GM12878 (cell line): ENCODE measurements around the gene CACTIN. TPM values are rescaled to one million over a fixed set of nuclear protein-coding genes. Genes with fewer than 3 reads are reported as not detected.

Experiments
- ATAC-seq: fragments of 200-7000 bp; cut with Tn5 transposase; 3 replicates; pipeline ENCODE4 v1.9.1; 2020; ENCODE audit warnings: mild to moderate bottlenecking, moderate library complexity
- BruUV-seq: library from RNA; stranded (reverse); fragments of 400-500 nt; replicated peaks from 2 replicates; lab custom pipeline; 2021; lab: Mats Ljungman, UMichigan
- CTCF ChIA-PET: fragments of 300-600 bp; sonication (Branson Sonifier 250); formaldehyde crosslinking; extraction: SDS; loops from one replicate; lab custom pipeline; 2021; ENCODE audit warnings: inconsistent platforms; lab: Yijun Ruan, JAX
- POLR2A ChIA-PET: fragments of 350-600 bp; formaldehyde crosslinking; extraction: SDS; loops from one replicate; lab custom pipeline; 2021; ENCODE audit warnings: inconsistent platforms; lab: Charles Lee
- RAD21 ChIA-PET: fragments of 300-600 bp; sonication (Branson Sonifier 250); formaldehyde crosslinking; loops from one replicate; lab custom pipeline; 2023; ENCODE audit warnings: antibody characterized with exemption; ENCODE audit not compliant: unreplicated experiment; lab: Charles Lee
- SMC1A ChIA-PET: fragments of 300-600 bp; sonication (Branson Sonifier 250); formaldehyde crosslinking; loops from one replicate; lab custom pipeline; 2023; ENCODE audit not compliant: unreplicated experiment, uncharacterized antibody; lab: Charles Lee
- DNase-seq: peaks from one replicate; pipeline ENCODE4 v3.0.0-alpha.2; 2011; ENCODE audit warnings: low read depth, low spot score
- FAIRE-seq: peaks from 3 replicates; lab custom pipeline; 2011; peaks lifted over from hg19 to GRCh38; lab: Jason Lieb, UNC
- H2AFZ ChIP-seq: 2 replicates; pipeline ENCODE4 v1.6.0; 2011; ENCODE audit warnings: low read depth, low read length, control low read depth; ENCODE audit not compliant: control insufficient read depth
- H3K27ac ChIP-seq: 2 replicates; pipeline ENCODE4 v1.5.1; 2011; ENCODE audit warnings: control low read depth; ENCODE audit not compliant: control insufficient read depth, insufficient read depth
- H3K27me3 ChIP-seq, 2 experiments: replicated peaks in 1 of 2; 2 replicates each; pipeline versions ENCODE4 v1.6.0 to v1.6.1; 2011; ENCODE audit warnings: low read length in 1 of 2; ENCODE audit not compliant: control insufficient read depth in 2 of 2, insufficient read depth in 2 of 2
- H3K36me3 ChIP-seq, 2 experiments: 2 replicates each; pipeline ENCODE4 v1.5.1; 2011; ENCODE audit warnings: low read length in 1 of 2; ENCODE audit not compliant: control insufficient read depth in 2 of 2, insufficient read depth in 2 of 2
- H3K4me1 ChIP-seq: 2 replicates; pipeline ENCODE4 v1.6.1; 2011; ENCODE audit warnings: mild to moderate bottlenecking, low read length, moderate library complexity, mixed read lengths; ENCODE audit not compliant: control insufficient read depth, insufficient read depth
- H3K4me2 ChIP-seq: 2 replicates; pipeline ENCODE4 v1.6.0; 2011; ENCODE audit warnings: control low read depth; ENCODE audit not compliant: control insufficient read depth, insufficient read depth
- H3K4me3 ChIP-seq: fragments of 200-600 bp; sonication (generic); 2 replicates; pipeline ENCODE4 v1.5.1; 2016
- H3K79me2 ChIP-seq: 2 replicates; pipeline ENCODE4 v1.6.0; 2011; ENCODE audit warnings: low read length; ENCODE audit not compliant: control insufficient read depth, insufficient read depth
- H3K9ac ChIP-seq: 2 replicates; pipeline ENCODE4 v1.8.0; 2011; ENCODE audit warnings: low read length, control low read depth, mixed read lengths; ENCODE audit not compliant: control insufficient read depth, insufficient read depth
- H3K9me3 ChIP-seq: replicated peaks from 3 replicates; pipeline ENCODE4 v1.5.1; 2011; ENCODE audit warnings: mild to moderate bottlenecking, low read length; ENCODE audit not compliant: control insufficient read depth, insufficient read depth
- H4K20me1 ChIP-seq: 2 replicates; pipeline ENCODE4 v1.6.0; 2011; ENCODE audit not compliant: control insufficient read depth, insufficient read depth
- HDAC2 ChIP-seq: fragments of 200-600 bp; sonication (generic); IDR thresholded peaks from 2 replicates; pipeline ENCODE4 v1.6.1; 2017
- KDM1A ChIP-seq: fragments of 200-600 bp; sonication (generic); IDR thresholded peaks from 2 replicates; pipeline ENCODE4 v1.6.1; 2016; ENCODE audit warnings: borderline replicate concordance
- NFXL1 ChIP-seq: fragments of 450-650 bp; IDR thresholded peaks from 2 replicates; pipeline ENCODE4 v1.6.1; 2017; ENCODE audit warnings: antibody characterized with exemption, mild to moderate bottlenecking, borderline replicate concordance
- POLR2AphosphoS2 ChIP-seq: IDR thresholded peaks from 2 replicates; pipeline ENCODE4 v1.6.1; 2011; ENCODE audit warnings: low read depth, mild to moderate bottlenecking, low read length, improper control_type of control experiment, moderate library complexity
- ZNF274 ChIP-seq: IDR thresholded peaks from one replicate; pipeline ENCODE4 v1.8.0; 2011; ENCODE audit not compliant: insufficient read length, insufficient read depth
- WGBS: methylation state at CpG from one replicate; pipeline ENCODE4 v1.1.6; 2016; ENCODE audit warnings: low lambda C conversion rate; ENCODE audit not compliant: insufficient replicate concordance, insufficient coverage; ENCODE audit errors: missing lambda C conversion rate; 5-methylcytosine and 5-hydroxymethylcytosine counted together
- in situ Hi-C: fragments of 300-500 bp; cut with MboI; formaldehyde crosslinking; loops from 9 replicates; pipeline ENCODE4 v1.14.3; 2018; ENCODE audit warnings: mixed read lengths
- intact Hi-C: fragments of 100-400 bp; cut with micrococcal nuclease; formaldehyde crosslinking; loops from one replicate; pipeline ENCODE4 v1.14.2; 2022; ENCODE audit not compliant: unreplicated experiment
- polyA plus RNA-seq, 11 experiments: library from polyadenylated mRNA; depleted of rRNA in 4 of 11; unstranded in 6 of 11; stranded (reverse) in 5 of 11; fragments of >200 nt; fragmentation: Nextera tagmentation in 4 of 11; fragmentation: Illumina TruSeq in 1 of 11; extraction: Ambion mirVana in 4 of 11; extraction: Trizol in 1 of 11; gene quantifications; 1 replicate in 1 of 11; 2 replicates in 10 of 11; pipeline versions ENCODE4 v1.2.1 to v1.2.3, GENCODE V29; 2011 to 2016; ENCODE audit warnings: inconsistent platforms in 2 of 11, missing spikeins in 2 of 11, low read depth in 1 of 11
- total RNA-seq, 4 experiments: library from RNA; depleted of rRNA in 3 of 4; stranded (reverse); fragments of >200 nt in 3 of 4; fragmentation: Illumina TruSeq in 1 of 4; extraction: Trizol in 1 of 4; gene quantifications; 2 replicates each; pipeline versions ENCODE4 v1.2.1 to v1.2.3, GENCODE V29; 2013 to 2021

CACTIN gene
- total and polyA plus RNA-seq, 10 of the 15 experiments (the other 5 are each of a cell fraction or from before 2014, with no cell fraction given) = 0.40 to 31.4 (median 12.5) TPM

DNA sequence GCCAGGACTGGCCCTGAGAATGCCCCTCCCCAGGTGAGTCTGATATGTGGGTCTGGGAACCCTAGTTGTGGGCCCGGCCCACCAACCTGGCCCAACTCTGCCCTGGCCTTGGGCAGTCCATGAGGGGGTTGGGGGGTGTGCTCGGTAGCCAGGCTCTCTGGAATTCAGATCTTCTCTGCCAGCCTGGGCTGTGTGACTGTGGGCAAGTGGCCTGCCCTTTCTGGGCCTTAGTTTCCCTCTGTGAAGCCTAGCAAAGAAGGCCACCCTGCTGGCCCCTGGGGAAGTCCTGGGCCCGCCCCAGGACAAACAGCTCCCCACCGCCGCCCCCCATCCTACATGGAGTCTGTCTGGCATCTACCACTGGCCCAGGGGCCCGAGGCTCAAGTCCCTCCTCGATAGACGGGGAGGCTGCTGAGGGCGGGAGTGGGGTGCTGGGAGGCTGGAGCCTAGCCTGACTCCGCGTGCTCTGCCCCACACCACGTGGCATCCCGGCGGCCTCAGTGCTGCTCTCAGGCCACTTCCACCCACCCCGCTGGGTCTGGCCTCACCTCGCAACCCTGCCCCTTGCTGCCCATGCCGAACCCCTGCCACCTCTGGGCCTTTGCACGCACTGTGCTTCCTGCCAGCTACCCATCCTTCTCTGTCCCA, 11.6 kb downstream of the CACTIN start:
- no TSS peak for BruUV-seq
- CTCF ChIA-PET = interaction anchor here (1.8 kb wide), 1 partner anchor 70 kb away, joined by 6 read pairs; no protein-coding TSS in a partner anchor
- Histone ChIP-seq H3K9ac (no peak overlapping the region), H4K20me1 (no peaks in the 10 kb centered on the region), H3K27ac (no peak overlapping the region), H3K4me1 (no peaks in the 10 kb centered on the region), H3K79me2 (no peaks in the 10 kb centered on the region)
- ATAC-seq = no peak
- DNase-seq = no peak
- FAIRE-seq = no peak
- SMC1A ChIA-PET = no interaction called here
- no peak for TF ChIP-seq POLR2AphosphoS2
- no peak for TF ChIP-seq HDAC2
- TF ChIP-seq, all 136 proteins: peak for 0
- H3K36me3 ChIP-seq = peaks cover 0 to 15% of the 10 kb centered on the region in 2 experiments; a peak in 3 of 4 replicates
- H3K4me3 ChIP-seq = no peak overlapping the region
- H2AFZ ChIP-seq = no peak overlapping the region
- 89% methylated on average over 18 of the region's 18 CpGs for WGBS
- H3K27me3 ChIP-seq = no peaks in the 10 kb centered on the region
- intact Hi-C loops (no loop called here), in situ Hi-C loops (no loop called here)
- ChIA-PET RAD21 (no interaction called here), POLR2A (no interaction called here)
- H3K9me3 ChIP-seq = no peaks in the 10 kb centered on the region
- H3K4me2 ChIP-seq = no peak overlapping the region

DNA sequence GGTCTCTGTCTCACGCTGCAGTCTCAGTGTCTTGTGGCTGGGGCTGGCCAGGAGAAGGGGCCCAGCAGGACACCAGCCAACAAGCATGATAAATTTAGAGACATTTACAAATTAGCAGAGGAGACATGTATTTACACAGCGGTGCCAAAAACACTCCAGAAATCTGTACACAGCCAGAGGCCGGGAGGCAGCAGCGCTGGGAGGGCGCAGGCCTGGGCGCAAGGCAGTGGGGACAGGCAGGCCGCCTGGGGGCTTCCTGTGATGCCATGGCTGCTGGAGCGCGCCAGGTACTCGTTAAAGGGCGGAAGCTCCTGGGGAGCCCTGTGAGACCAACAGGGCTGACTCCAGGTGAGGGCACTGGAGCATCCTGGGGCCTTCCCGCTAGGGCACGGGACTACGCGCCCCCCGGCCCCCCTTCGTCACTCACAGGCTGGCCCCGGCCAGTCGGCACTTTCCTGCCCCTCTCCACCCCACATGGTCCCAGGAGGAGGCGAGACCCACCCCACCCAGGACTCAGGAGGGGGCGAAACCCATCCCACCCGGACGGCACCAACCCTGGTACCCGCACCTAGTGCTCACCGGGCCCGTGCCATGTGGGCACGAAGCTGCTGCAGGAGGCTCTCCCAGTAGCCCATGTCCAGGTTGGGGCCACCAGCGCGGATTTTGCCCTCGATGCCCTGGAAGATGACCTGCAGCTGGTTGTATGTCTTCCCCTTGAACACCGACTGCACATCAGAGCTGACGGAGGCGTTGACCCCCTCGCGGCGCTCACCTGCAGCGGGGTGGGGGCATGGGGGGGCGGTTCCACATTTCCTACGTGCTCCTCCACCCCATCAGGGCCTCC, 12.6 kb downstream of the CACTIN start:
- no peak for TF ChIP-seq KDM1A
- no peak for TF ChIP-seq ZNF274
- TF ChIP-seq NFXL1 = no peak
- no peak for ATAC-seq
- H3K79me2 ChIP-seq = no peaks in the 10 kb centered on the region
- ChIA-PET CTCF (no interaction called here), POLR2A (no interaction called here), RAD21 (no interaction called here), SMC1A (no interaction called here)
- H3K36me3 ChIP-seq = peaks cover 0 to 11% of the 10 kb centered on the region in 2 experiments; a peak in 3 of 4 replicates
- H3K4me1 ChIP-seq = no peaks in the 10 kb centered on the region
- intact Hi-C loops = no loop called here
- H3K9me3 ChIP-seq = no peaks in the 10 kb centered on the region
- BruUV-seq = no TSS peak
- no peak overlapping the region for H3K4me3 ChIP-seq
- WGBS = 88% methylated on average over 35 of the region's 39 CpGs
- H2AFZ ChIP-seq = no peak overlapping the region
- no peak for DNase-seq
- in situ Hi-C loops = no loop called here
- no peak overlapping the region for H3K27ac ChIP-seq
- H4K20me1 ChIP-seq = no peaks in the 10 kb centered on the region
- H3K9ac ChIP-seq = no peak overlapping the region
- H3K27me3 ChIP-seq = no peaks in the 10 kb centered on the region
- FAIRE-seq = no peak
- H3K4me2 ChIP-seq = no peak overlapping the region
